Heart left ventricle (tissue), 13 donors: ENCODE data around the gene MEX3A.

Source experiments
- CTCF ChIP-seq, 12 donors: fragments of 200-600 bp; sonication (generic) in 4 of 12; IDR thresholded peaks; one replicate each; pipeline versions ENCODE4 v1.5.0 to v1.8.0; 2018 to 2022; ENCODE audit warnings: antibody characterized with exemption in 12 of 12, mild to moderate bottlenecking in 5 of 12
- POLR2A ChIP-seq, 2 donors: fragments of 450-650 bp; IDR thresholded peaks; one replicate each; pipeline ENCODE4 v1.6.1; 2017; ENCODE audit warnings: antibody characterized with exemption in 2 of 2, mild to moderate bottlenecking in 2 of 2, moderate library complexity in 2 of 2
- donor health status: ischemic (EF 13 %, LVEDD 7.1; RV severe dilation, severe dysfunction).
- donor health status: DM: no; HTN: yes; CAD: no.
- donor health status: DM: no; HTN: no; CAD: no.
- donor health status: ischemic (EF 25% LVEDD 6.9; RV normal size, moderate dysfunction).
- donor health status: ischemic (EF 25% LVEDD 5.7; RV mildly dilated, moderate dysfunction).
- donor health status: ischemic (EF 35%, LVEDD 5.7; RV mildly dilated, moderate dysfunction).
- donor health status: nonischemic (EF 11% LVEDD 7.7; RV severe dilation, severe dysfunction).
- donor health status: DM: yes; HTN: yes; CAD: no.
- donor health status: PGD.
- donor health status: ischemic (EF 29% LVEDD 5.4; RV normal size, mild dysfunction).
- donor health status: nonischemic (EF 23%, LVEDD 6.1; RV moderate dilation, normal function).

GRCh38 chr1:156065212-156065611, 17.1 kb downstream of the MEX3A start:
- no peak for TF ChIP-seq CTCF (IDR thresholded peaks at IDR 0.05)
- TF ChIP-seq POLR2A (IDR thresholded peaks at IDR 0.05): no peak
